Caco-2 (cell line): ENCODE measurements around the gene CEACAM7. TPM values are rescaled to one million over a fixed set of nuclear protein-coding genes. Genes with fewer than 3 reads are reported as not detected.

ENCODE experiments used
- BruUV-seq: library from RNA; stranded (reverse); fragments of 400-500 nt; replicated peaks from 2 replicates; lab custom pipeline; 2021; lab: Mats Ljungman, UMichigan
- CTCF ChIA-PET: fragments of 300-600 bp; sonication (Branson Sonifier 250); formaldehyde crosslinking; loops from one replicate; lab custom pipeline; 2022; ENCODE audit warnings: antibody characterized with exemption; lab: Charles Lee
- POLR2A ChIA-PET: fragments of 300-600 bp; sonication (Branson Sonifier 250); formaldehyde crosslinking; loops from one replicate; lab custom pipeline; 2022; ENCODE audit warnings: antibody characterized with exemption; lab: Charles Lee
- DNase-seq, 2 experiments: peaks; one replicate each; pipeline versions ENCODE4 v3.0.0 to v3.0.0-alpha.2; 2020 to 2022
- H3K27me3 ChIP-seq: replicated peaks from 2 replicates; pipeline ENCODE4 v1.6.0; 2011; ENCODE audit warnings: low read length; ENCODE audit not compliant: control insufficient read depth, insufficient read depth
- H3K36me3 ChIP-seq: 2 replicates; pipeline ENCODE4 v1.5.1; 2011; ENCODE audit warnings: low read length; ENCODE audit not compliant: control insufficient read depth, insufficient read depth
- H3K4me1 ChIP-seq: fragments of 250-450 bp; sonication (Bioruptor Pico); 2 replicates; pipeline ENCODE4 v1.5.1; 2020; ENCODE audit warnings: mild to moderate bottlenecking
- H3K4me3 ChIP-seq: 2 replicates; pipeline ENCODE4 v1.5.1; 2011; ENCODE audit warnings: low read depth, mild to moderate bottlenecking, control low read depth, low read length
- H3K9me3 ChIP-seq: fragments of 250-450 bp; sonication (Bioruptor Pico); 2 replicates; pipeline ENCODE4 v1.5.1; 2020; ENCODE audit warnings: mild to moderate bottlenecking, moderate library complexity
- H3K27ac Mint-ChIP-seq: one replicate; pipeline ENCODE4 v1.8.0; 2022; ENCODE audit warnings: mixed read lengths; ENCODE audit not compliant: unreplicated experiment
- H3K27me3 Mint-ChIP-seq: one replicate; pipeline ENCODE4 v1.8.0; 2022; ENCODE audit warnings: mixed read lengths; ENCODE audit not compliant: insufficient read depth, unreplicated experiment
- H3K36me3 Mint-ChIP-seq: one replicate; pipeline ENCODE4 v1.8.0; 2022; ENCODE audit warnings: mild to moderate bottlenecking, mixed read lengths; ENCODE audit not compliant: insufficient read depth, unreplicated experiment
- H3K4me1 Mint-ChIP-seq: one replicate; pipeline ENCODE4 v1.8.0; 2022; ENCODE audit warnings: low read depth, mixed read lengths; ENCODE audit not compliant: unreplicated experiment
- H3K4me3 Mint-ChIP-seq: one replicate; pipeline ENCODE4 v1.8.0; 2022; ENCODE audit warnings: mild to moderate bottlenecking, moderate library complexity, mixed read lengths; ENCODE audit not compliant: unreplicated experiment
- H3K9me3 Mint-ChIP-seq: one replicate; pipeline ENCODE4 v1.8.0; 2022; ENCODE audit warnings: mixed read lengths; ENCODE audit not compliant: unreplicated experiment
- CTCF ChIP-seq, 2 experiments: fragments of 200-600 bp in 1 of 2; IDR thresholded peaks; 1 replicate in 1 of 2; 2 replicates in 1 of 2; pipeline versions ENCODE4 v1.5.1 to v1.8.0; 2011 to 2022; ENCODE audit warnings: antibody characterized with exemption in 1 of 2, control low read depth in 1 of 2, inconsistent platforms in 1 of 2, low read depth in 1 of 2, low read length in 1 of 2, mild to moderate bottlenecking in 1 of 2, moderate library complexity in 1 of 2; ENCODE audit not compliant: insufficient read depth in 1 of 2, severe bottlenecking in 1 of 2, unreplicated experiment in 1 of 2
- intact Hi-C: fragments of 100-400 bp; cut with micrococcal nuclease; formaldehyde crosslinking; loops from one replicate; pipeline ENCODE4 v1.10.0; 2022; ENCODE audit not compliant: unreplicated experiment
- total RNA-seq: library from RNA; stranded (reverse); gene quantifications from 2 replicates; pipeline ENCODE4 v1.2.3, GENCODE V29; 2022

Gene CEACAM7
- total RNA-seq, 1 experiment from 2014 or later = not detected

- Mint-ChIP-seq H3K27me3 (no peaks in the 10 kb centered on the region), H3K4me1 (no peaks in the 10 kb centered on the region), H3K9me3 (no peaks in the 10 kb centered on the region), H3K4me3 (no peak overlapping the region), H3K36me3 (no peaks in the 10 kb centered on the region), H3K27ac (no peak overlapping the region)
- Histone ChIP-seq H3K36me3 (no peaks in the 10 kb centered on the region), H3K4me3 (no peak overlapping the region), H3K4me1 (no peaks in the 10 kb centered on the region), H3K27me3 (no peaks in the 10 kb centered on the region), H3K9me3 (no peaks in the 10 kb centered on the region)
- intact Hi-C loops = no loop called here
- DNase-seq = no peak
- POLR2A ChIA-PET = interaction anchor here (0.6 kb wide), 1 partner anchor 19 kb away, joined by 3 read pairs; no protein-coding TSS in a partner anchor
- TF ChIP-seq CTCF (IDR thresholded peaks at IDR 0.05; ENCODE audit: insufficient read depth in 1 of 2, low read depth in 1 of 2, low read length in 1 of 2, severe bottlenecking in 1 of 2, unreplicated experiment in 1 of 2) = no peak
- BruUV-seq = no TSS peak
- CTCF ChIA-PET = interaction anchor here (1.4 kb wide), 1 partner anchor 77 kb away, joined by 3 read pairs; no protein-coding TSS in a partner anchor
Measured at GRCh38 chr19:41718761-41719160, 30.7 kb upstream of the CEACAM7 start.

- no peak overlapping the region for H3K27ac Mint-ChIP-seq
- H3K4me3 ChIP-seq = no peak overlapping the region
- no peaks in the 10 kb centered on the region for H3K9me3 Mint-ChIP-seq
- no peaks in the 10 kb centered on the region for H3K27me3 Mint-ChIP-seq
- CTCF ChIA-PET = no interaction called here
- TF ChIP-seq CTCF (IDR thresholded peaks at IDR 0.05; ENCODE audit: insufficient read depth in 1 of 2, low read depth in 1 of 2, low read length in 1 of 2, severe bottlenecking in 1 of 2, unreplicated experiment in 1 of 2) = no peak
- intact Hi-C loops = no loop called here
- H3K4me1 ChIP-seq = no peaks in the 10 kb centered on the region
- no peaks in the 10 kb centered on the region for H3K4me1 Mint-ChIP-seq
- no peak for DNase-seq
- H3K36me3 Mint-ChIP-seq = no peaks in the 10 kb centered on the region
- no peaks in the 10 kb centered on the region for H3K36me3 ChIP-seq
- BruUV-seq = no TSS peak
- no peaks in the 10 kb centered on the region for H3K9me3 ChIP-seq
- POLR2A ChIA-PET = no interaction called here
- no peak overlapping the region for H3K4me3 Mint-ChIP-seq
- no peaks in the 10 kb centered on the region for H3K27me3 ChIP-seq
Measured at GRCh38 chr19:41714598-41714997, 26.5 kb upstream of the CEACAM7 start.

GRCh38 chr19:41711376-41712261 lies 23.5 kb upstream of the CEACAM7 start:
- BruUV-seq = no TSS peak
- Histone ChIP-seq H3K27me3 (no peaks in the 10 kb centered on the region), H3K9me3 (no peaks in the 10 kb centered on the region), H3K4me1 (no peaks in the 10 kb centered on the region), H3K4me3 (no peak overlapping the region), H3K36me3 (no peaks in the 10 kb centered on the region)
- ChIA-PET CTCF (no interaction called here), POLR2A (no interaction called here)
- no peak for TF ChIP-seq CTCF (IDR thresholded peaks at IDR 0.05; ENCODE audit: insufficient read depth in 1 of 2, low read depth in 1 of 2, low read length in 1 of 2, severe bottlenecking in 1 of 2, unreplicated experiment in 1 of 2)
- Mint-ChIP-seq H3K36me3 (peaks cover 5% of the 10 kb centered on the region), H3K4me3 (no peak overlapping the region), H3K27me3 (no peaks in the 10 kb centered on the region), H3K9me3 (no peaks in the 10 kb centered on the region), H3K27ac (no peak overlapping the region), H3K4me1 (peaks cover 7% of the 10 kb centered on the region)
- no peak for DNase-seq
- intact Hi-C loops = no loop called here
